Bone marrow (tissue), 2 donors: ENCODE results near the gene ZNF620.
"Not testable (repeated sequence)": the region's sequence is repeated elsewhere in the genome, so short reads cannot be mapped to it uniquely, and the experiment has no call there.

Experiments
- DNase-seq, 2 donors: peaks; one replicate each; lab custom pipeline; 2025; lab: John Stamatoyannopoulos, UW

Gene ZNF620

DNA sequence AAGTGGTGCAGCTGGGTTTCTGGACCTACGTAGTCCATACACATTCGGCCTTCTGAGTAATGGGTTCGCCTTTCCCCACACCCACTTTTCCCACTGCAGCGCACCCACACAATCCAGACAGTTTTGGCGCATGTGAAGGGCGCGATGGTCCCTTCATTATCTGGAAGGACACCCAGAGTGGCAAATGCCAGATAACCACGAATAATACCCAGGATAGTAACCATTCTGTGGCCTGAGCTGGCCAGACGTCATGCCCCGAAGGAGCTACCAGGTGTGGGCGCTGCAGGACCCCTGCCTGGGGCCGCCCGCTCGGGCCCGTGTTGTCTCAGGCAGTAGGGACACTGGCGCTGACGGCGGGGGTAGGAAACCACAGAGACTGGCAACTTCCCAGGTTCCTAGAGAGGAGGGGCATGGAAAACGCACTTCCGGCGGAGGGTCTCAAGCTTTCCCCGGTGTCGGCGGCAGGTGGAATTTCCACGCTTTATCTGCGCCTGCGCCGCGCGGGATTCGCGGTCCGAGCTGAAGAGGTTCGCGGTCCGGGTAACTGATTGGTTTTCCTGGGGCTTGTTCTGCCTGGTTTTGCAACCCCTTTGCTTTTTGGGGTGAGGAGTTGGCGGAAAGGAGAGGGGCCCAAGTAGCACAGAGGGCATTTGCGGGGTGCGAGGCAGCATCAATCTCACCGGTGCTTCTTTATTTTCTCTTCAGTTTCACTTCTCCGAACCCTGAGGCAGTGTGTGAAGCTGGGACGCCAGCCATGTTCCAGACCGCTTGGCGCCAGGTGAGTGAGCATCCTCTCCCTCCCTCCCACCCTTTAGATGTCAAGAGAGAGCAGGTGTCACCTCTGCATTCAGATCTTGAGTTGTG lies at the start of gene ZNF620:
Gene ZNF620 (plus strand): TSS at position 441 of the 864 bp plus-strand sequence. CDS start 314 bp downstream, at position 755.
- DNase-seq: peak; percentile 7 to 56

DNA sequence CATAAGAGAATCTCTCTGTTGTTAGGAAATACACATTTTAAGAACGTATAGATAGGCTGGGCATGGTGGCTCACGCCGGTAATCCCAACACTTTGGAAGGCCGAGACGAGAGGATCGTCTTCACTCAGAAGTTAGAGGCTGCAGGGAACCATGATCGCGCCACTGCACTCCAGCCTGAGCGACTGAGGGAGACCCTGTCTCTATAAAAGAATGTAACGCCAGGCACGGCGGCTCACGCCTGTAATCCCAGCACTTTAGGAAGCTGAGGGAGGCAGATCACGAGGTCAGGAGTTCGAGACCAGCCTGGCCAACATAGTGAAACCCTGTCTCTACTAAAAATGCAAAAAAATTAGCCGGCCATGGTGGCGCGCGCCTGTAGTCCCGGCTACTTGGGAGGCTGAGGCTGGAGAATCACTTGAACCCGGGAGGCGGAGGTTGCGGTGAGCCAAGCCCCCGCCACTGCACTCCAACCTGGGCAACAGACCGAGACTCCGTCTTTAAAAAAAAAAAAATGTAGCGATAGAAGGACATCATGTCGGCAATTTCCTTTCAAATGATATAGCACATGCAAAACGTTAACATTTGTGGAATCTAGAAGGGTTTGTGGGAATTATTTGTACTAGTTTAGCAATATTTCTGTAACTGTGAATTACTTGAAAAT lies 49.4 kb upstream of the ZNF620 start:
- DNase-seq: no peak

DNA sequence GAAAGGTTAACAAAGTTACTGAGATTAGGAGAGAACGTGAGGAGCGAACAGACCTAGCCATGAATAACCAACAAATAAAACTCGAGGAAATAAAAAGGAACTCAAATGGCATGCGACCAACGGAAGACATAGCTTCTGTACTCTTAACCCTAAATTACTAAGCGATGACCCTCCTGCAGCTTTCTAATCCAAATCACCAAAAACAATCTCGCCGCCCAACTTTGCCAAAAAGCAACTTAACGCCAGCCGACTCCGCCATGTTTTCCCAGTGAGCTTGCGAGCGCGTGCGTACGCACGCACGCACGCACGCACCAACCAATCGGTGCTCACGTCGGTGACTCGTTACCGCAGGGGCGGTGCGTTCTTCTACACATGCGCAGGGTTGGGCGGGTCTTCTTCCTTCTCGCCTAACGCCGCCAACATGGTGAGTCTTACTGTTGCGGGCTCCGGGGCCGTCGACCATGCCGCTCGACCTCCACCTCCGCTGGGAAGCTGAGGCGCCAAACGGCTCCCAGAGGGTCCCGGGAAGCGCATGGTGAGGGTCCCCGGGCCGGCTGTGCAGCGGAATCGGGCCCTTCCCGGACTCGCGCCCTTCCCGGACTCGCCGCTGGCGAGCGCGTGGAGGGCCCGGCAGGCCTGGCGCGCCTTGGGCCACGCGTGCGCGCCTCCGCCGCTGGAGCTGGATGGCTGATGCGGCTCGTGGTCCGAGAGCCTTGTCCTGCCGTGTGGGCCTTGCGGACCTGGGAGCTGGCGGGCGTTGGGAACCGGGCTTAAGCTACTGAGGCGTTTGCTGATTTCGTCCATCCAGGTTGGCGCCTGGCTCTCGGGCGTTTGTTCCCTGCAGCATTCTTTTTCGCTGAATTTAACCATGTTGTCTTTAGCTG lies 48.7 kb upstream of the ZNF620 start, which contains the start of gene RPL14:
Gene RPL14 (plus strand): TSS at position 400 of the 884 bp plus-strand sequence. CDS start 133 bp downstream, at position 533.
- peak; percentile 78 to 89 for DNase-seq

DNA sequence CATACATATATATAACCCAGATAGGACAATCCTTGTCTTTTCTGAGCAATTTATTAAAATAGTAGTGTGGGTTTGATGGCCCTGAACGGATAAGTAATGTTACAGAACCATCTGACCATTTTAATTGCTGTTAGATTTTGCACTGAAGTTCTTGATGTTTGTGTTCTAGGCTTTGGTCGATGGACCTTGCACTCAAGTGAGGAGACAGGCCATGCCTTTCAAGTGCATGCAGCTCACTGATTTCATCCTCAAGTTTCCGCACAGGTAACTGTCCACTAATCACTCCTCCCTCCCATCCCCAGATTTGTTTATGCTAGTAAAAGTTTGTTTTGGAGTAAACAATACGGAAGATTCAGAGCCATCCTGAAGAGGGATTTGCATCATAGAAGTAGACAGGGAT lies 47.4 kb upstream of the ZNF620 start:
- no peak for DNase-seq

DNA sequence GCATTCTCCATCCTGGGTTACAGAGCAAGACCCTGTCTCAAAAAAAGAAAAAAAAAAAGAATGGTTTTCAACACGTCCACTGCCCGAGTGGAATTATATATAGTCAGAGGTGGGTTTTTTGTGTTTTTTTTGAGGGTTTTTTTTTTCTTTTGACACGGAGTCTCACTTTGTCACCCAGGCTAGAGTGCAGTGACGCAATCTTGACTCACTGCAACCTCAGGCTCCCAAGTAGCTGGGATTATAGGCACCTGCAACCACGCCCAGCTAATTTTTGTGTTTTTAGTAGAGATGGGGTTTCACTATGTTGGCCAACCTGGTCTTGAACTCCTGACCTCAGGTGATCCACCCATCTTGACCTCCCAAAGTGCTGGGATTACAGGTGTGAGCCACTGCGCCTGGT lies 45.4 kb upstream of the ZNF620 start:
- not testable (repeated sequence) for DNase-seq

DNA sequence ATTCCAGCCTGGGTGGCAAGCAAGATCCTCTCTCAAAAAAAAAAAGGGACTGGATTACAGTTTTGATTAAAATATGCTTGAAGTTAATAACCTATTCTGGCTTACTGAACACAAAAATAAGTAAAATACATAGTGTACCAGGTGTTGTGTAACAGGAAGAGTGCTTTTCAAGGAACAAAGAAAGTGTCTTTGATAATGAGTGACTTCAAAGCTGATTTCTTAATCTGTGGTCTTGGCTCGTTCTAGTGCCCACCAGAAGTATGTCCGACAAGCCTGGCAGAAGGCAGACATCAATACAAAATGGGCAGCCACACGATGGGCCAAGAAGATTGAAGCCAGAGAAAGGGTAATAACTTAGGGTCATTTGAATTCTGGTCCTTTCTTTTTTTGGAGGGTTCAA lies 44.7 kb upstream of the ZNF620 start:
- DNase-seq: no peak

DNA sequence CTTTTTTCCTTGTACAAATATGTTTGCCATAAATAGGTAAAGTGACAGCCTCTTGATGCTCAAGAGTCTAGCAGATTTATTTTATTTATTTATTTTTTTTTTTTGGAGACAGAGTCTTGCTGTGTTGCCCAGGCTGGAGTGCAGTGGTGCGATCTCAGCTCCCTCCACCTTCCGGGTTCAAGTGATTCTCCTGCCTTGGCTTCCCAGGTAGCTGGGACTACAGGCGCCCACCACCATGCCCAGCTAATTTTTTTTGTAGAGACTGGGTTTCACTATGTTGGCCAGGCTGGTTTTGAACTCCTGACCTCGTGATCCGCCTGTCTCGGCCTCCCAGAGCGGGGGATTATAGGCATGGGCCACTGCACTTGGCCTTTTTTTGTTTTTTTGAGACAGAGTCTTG lies 43.0 kb upstream of the ZNF620 start:
- not testable (repeated sequence) for DNase-seq

DNA sequence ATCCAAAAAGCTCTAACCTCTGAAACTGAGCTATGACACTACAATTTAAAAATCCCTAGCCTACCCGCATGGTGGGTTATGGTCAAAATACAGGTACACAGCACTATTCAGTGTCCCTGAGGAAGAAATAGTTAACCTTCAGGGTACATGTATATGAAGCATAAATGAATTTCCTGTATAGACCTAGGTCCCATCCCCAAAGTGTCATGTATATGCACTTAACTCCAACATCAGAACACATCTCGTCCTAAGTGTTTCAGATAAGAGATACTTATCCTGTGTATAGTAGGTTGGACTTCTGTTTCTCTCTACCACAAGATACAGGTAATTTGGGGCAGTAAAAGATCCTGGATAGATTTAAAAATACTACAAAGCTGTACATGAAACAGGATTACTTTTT lies 42.3 kb upstream of the ZNF620 start:
- DNase-seq: no peak

DNA sequence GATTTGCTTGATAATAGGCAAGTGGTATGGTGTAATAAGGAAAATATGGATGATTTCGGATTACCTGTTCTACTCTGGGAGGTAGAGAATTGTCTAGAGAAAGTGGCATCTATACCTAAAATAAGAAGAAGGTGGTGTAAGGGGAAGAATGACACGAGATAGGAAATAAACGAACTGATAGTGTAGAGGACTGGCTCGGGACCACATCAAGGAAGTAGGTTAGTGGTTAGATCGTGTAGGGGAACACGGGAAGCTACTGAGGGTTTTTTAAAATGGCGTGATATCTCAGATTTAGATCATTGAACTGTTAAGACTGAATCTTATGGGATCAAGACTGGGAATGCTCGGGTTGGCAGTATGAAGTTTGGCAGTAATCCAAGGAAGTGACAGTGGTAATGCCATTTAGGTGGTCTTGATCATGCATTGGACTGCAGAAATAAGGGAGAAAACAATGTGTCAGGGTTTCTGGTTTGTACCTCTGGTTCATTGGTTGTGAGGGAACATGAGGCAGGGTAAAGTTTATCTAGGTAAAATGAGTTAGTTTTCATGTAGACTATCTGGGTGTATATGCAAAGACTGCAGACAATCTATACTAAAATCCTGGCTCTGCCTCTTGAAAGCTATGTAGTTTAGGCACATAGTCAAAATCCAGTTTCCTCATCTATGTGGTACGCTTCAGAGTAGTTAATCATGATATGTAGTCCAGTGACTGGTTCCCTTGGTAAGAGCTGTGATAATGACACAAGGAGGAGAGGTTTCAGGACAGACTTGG lies 41.3 kb upstream of the ZNF620 start:
- no peak for DNase-seq

DNA sequence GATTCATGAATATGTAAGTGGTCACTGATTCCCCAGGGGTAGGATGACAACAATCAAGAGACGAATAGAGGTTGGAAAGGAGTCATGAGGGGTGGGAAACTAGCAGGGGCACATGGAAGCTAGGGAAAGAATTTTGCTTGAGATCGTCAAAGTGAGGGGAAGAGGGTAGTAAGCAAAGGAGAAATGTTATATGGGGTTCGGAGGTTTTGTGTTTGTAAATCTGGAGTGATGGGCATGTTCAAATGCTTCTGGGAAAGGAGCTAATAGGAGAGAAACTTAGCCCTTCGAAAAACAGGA lies 40.8 kb upstream of the ZNF620 start:
- no peak for DNase-seq

DNA sequence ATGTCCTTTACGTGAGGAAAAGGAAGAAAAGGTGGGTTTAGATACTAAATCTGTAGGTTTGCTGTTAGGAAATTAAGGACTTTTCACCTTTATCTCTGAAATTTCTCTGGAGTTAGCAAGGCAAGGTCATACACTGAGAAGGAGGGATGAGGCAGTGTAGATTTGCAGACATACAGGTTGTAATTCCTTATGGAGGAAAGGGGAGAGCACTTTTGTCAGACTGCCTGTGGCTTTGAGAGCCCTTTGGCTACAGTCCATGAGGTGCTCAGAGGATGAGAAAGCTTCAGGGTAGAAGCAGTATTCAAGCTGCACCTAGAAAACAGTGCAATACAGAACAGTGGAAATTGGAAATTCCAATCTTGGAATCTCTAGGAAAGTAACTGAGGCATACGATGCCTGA lies 40.4 kb upstream of the ZNF620 start:
- no peak for DNase-seq

DNA sequence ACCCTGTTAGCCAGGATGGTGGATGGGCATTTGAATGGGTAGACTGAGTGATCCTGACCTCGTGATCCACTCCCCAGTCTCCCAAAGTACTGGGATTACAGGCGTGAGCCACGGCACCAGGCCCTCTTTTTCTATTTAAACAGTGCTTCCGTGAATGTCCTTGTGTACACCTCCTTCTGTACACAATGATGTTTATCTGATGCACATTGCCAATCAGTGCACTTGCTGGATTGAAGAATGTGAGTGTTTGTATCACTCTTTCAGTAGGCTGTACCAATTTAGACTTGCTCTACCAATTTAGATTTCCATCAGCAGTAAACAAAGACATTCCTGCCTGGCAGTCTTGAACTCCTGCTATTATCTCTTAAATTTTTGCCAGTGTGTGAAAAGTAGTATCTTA lies 37.8 kb upstream of the ZNF620 start:
- no peak for DNase-seq

DNA sequence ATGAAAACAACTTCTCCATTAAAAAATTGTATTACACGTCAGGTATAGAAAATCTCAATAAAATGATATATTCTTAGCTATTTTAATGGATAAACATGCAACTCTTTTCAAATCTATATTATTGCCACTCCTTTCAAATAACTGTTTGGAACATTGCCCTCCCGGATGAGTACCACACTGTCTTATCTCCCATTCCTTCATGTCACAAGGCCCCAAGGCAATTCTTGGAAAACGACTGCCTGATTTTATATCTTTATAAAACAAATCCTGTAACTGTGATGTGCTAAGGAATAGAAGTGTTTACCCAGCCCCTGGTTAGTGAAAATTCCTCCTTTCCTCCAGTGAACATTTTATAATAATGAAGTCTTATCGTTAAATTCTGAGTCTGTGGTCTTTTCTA lies 35.1 kb upstream of the ZNF620 start:
- DNase-seq: no peak

DNA sequence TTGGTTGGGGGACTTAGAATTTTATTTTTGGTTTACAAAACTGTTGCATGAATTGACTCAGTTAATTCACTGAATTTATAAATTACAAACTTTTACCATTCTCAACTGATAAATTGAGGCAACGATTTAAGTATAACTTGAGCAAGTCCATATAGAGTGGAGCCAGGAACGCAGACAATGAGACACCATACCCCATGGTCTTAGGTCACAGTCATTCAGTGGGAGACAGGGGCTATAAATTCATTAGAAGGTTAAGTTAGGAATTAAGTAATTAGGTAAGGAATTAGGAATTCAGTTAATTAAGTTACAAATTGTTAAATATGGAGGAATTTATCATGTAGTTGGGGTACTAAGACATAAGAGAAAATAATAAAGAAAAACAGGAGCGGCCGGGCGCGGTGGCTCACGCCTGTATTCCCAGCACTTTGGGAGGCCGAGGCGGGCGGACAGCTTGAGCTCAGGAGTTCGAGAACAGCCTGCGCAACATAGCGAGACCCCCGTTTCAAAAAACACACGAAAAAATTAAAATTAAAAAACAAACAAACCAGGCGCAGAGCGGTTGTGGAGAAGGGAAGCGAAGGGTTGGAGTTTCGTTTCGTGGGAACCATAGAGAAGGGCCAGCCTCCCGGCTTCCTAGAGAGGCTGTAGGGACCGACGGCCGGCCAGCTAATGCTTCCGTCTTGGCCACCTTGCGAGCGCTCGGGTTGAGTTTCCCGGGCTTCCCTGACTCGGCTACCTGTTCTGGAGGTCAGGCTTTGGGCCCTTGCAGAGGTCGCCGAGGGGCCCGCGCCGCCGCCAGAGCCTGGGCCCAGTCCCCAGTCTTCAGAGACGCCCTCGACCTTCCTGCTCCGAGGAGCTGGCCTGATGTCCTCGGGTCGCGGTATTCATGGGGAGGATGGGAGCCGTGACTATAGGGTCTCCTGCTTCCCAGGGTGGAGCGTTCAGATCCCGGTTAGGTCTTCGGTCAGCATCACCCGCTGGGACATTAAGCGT lies 29.1 kb upstream of the ZNF620 start, which contains the start of gene ZNF619:
Gene ZNF619 (plus strand): TSS at position 645 of the 993 bp plus-strand sequence. CDS start 858 bp downstream, outside the sequence.
- DNase-seq: peak; percentile 52 to 53

DNA sequence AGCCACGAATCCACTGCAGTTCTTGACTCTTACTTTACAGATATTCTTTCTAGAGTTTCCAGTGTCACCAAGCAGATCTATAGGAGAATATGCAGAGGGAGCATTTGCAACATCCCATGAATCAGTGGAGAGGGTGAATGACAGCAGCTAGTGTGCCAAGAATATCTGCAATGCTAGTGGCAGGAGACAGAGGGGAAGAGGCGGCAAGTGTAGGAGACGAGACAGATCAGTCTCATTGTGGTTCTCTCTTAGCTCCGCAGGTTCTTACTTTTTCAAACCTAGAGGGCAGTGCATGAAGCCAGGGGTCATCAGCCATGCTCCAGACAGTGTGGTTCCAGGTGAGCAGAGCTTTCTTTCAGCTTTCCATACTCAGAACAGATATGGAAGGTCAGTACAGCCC lies 28.2 kb upstream of the ZNF620 start:
- DNase-seq: no peak

DNA sequence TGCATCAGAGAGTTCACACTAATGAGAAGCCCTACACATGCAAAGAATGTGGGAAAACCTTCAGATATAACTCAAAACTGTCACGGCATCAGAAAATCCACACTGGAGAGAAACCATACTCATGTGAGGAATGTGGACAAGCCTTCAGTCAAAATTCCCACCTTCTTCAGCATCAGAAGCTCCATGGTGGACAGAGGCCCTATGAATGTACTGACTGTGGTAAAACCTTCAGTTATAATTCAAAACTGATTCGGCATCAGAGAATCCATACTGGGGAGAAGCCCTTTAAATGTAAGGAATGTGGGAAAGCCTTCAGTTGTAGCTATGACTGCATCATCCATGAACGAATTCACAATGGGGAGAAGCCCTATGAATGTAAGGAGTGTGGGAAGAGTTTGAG lies 18.7 kb upstream of the ZNF620 start:
- DNase-seq: no peak

DNA sequence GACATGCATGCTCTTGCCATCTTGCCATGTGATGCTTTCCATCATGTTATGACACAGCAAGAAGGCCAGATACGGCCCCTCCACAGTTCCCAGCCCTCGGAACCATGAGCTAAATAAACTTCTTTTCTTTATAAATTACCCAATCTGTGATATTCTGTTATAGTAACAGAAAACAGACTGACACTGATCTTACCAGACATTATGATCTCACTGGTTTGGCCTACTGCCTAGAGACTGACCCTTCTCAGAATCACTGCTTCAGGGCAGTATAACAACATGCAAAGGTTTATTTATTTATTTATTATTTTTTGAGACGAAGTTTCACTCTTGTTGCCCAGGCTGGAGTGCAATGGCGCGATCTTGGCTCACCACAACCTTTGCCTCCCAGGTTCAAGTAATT lies 14.9 kb upstream of the ZNF620 start:
- no peak for DNase-seq

DNA sequence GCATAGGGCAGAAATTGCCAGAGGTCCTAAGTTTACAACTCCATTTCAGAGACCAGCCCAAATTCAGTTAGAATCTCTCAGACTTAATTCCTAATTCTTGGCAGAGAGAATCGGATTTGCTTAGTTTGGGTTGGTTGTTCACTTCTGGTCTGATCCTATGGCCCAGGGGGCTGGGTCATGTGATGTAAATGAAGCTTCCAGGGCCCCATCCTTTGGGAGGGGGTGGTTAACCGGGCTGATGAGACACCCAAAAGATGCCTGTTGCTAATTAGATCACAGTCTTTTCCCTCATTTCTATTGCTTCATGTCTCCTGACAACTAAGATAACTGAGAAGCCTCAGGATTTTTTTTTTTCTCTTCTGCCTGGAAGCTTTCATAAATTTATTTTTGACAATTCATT lies 11.1 kb upstream of the ZNF620 start:
- no peak for DNase-seq

DNA sequence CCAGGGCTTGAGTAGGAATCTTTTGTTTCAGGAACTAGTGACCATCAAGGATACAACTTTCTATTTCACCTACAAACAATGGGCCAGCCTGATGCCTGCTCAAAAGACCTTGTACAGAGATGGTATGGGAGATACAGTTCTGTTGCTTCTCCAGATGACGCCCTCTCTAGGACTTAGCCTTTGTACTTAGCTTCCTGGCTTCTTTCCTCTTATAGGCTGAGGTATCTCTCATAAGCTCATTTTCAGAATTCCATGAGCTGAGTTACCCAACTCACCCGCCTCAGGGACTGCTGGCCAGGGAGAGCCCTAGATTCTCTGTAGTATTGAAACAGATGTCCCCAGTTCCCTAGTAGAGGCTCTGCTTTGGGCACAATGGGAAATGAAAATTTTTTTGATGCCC lies 8.6 kb upstream of the ZNF620 start:
- no peak for DNase-seq

DNA sequence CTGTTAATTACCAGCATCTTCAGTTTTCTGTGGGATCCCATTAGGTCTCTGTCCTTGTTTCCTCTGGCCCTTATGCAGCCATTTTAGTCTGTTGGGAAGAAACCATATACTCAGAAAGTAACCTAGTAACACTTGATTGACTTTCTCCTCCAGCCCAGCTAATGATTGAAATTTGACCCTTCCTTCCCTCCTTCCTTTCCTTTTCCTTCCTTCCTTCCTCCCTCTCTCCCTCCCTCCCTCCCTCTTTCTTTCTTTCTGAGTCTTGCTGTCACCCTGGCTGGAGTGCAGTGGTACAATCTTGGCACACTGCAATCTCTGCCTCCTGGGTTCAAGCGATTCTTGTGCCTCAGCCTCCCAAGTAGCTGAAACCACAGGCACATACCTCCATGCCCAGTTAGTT lies 5.9 kb upstream of the ZNF620 start:
- no peak for DNase-seq
